GM18951 (cell line): ENCODE measurements around the gene ACACB.
"Not testable (repeated sequence)": the region's sequence is repeated elsewhere in the genome, so short reads cannot be mapped to it uniquely, and the experiment has no call there.

Source experiments
- POLR2A ChIP-seq: IDR thresholded peaks from 4 replicates; pipeline ENCODE4 v1.6.1; 2011; ENCODE audit warnings: mild to moderate bottlenecking; ENCODE audit not compliant: insufficient read length, insufficient read depth; ENCODE audit errors: extremely low read depth
- in situ Hi-C: fragments of 300-500 bp; cut with MboI; formaldehyde crosslinking; loops from one replicate; pipeline ENCODE4 v1.12.0; 2022; ENCODE audit warnings: low sequenced_read_pairs, mixed read lengths, inconsistent platforms; ENCODE audit not compliant: unreplicated experiment

The ACACB gene

DNA sequence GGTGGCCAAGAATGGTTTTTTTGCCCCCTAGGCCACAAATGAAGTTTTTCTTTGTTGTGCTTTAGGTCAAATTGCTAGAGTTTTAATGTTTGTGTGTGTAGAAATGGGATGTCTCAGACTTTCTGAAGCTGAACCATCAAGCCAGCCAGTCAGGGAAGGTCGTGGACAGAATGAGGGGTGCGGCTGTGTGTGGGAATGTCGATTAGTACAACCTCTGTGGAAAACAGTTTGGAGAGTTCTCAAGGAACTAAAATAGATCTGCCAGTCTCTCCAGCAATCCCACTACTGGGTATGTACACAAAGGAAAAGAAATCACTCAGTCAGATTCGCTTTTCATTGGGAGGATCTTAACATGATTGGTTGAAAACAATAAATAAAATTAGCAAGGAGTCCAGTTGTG is 44.5 kb downstream of the ACACB start:
- TF ChIP-seq POLR2A = no peak
- in situ Hi-C loops = no loop called here

DNA sequence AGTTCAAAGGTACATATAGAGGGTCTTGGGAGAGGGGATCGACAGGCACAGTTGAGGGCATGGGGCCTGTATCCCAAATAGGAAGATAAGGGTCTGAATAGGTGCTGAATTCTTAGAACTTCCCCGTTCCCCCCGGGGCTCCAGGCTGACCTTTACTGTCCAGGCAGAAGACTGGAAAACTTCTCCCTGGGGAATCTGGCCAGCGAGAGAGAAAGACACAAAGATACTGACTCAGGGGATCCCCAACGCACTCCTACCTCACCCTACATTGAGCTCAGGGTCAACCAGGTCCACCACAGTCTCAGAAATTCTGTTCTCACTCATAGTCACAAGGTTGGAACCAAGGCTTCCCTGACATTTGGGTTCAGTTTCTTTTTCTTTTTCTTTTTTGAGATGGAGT is 46.2 kb downstream of the ACACB start:
- in situ Hi-C loops = no loop called here
- no peak for TF ChIP-seq POLR2A

DNA sequence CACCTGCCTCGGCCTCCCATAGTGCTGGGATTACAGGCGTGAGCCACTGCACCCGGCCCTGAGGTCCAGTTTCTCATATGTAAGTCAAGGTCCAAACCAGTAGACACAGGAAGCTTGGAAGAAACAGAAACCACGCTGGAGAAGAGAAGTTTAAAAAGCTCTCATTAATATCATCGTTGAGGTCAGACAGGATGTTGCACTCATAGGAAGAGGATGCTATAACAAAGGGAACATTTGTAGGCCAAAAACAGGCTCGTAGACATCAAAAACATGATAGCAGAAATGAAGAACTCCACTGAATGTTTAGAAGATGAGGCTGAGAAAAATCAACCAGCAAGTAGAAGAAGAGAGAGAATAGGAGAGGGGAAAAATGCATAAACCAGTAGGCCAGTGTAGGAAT is 46.8 kb downstream of the ACACB start:
- TF ChIP-seq POLR2A = no peak
- in situ Hi-C loops = no loop called here

DNA sequence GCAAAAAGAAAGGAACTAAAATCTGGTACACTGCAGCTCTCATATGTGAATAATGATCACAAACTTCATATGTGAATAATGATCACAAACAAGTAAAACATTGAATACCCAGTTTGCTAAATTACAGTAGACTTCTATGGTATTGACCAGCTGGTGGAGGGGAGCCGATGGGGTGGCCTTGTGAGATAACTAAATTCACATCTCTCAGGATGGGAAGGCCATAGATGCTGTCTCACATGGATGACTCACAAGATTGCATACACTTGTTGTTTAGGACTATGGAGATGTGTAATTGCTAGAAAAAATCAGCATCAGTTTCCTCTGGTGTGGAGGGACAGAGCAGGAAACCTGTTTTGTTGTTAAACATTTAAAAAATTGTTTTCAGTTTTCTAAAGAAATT is 49.2 kb downstream of the ACACB start:
- in situ Hi-C loops = no loop called here
- no peak for TF ChIP-seq POLR2A

DNA sequence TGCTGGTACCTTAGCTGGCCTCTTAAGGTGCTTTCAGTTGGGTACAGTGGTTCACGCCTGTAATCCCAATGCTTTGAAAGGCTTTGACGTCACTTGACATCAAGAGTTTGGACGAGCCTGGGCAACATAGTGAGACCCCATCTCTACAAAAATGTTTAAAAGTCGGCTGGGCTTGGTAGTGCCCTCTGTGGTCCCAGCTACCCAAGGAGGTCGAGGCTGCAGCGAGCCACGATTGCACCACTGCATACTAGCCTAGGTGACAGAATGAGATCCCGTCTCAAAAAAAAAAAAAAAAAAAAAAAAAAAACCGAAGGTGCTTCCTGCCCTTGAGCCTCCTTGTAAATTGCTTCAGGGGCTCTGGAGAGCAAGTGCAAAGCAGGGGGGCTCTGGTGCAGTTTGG is 50.0 kb downstream of the ACACB start:
- in situ Hi-C loops = no loop called here
- no peak for TF ChIP-seq POLR2A

DNA sequence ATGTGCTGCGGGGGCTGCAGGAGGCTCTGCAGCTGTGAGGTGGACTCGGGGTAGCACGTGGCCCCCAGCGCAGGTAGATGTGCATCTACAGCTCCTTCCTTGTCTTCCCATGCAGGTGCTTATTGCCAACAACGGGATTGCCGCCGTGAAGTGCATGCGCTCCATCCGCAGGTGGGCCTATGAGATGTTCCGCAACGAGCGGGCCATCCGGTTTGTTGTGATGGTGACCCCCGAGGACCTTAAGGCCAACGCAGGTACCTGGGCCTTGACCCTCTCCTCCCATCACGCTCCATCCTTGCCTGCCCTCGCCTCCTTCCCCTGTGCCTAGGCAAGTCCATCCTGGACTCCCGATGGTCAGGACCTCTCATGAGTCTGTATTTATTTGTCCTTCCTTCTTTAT is 51.4 kb downstream of the ACACB start:
- no peak for TF ChIP-seq POLR2A
- in situ Hi-C loops = no loop called here

DNA sequence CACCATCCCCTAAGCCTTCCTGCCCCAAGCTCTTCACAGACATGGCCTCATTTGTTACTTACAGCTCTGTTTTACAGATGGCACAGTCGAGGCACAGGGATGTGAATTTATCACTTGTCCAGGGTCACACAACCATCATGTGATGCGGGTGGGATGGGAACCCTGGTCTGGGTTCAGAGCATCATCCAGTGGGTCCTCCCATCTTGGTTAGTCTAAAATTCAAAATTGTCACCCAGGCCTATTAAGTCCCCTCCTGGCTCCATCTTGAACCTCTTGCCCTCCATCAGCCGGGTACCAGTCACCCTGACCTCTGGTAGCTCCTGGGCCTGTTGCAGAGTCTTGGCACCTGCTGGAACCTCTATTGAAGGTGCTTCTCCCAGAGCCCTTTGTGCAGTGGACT is 52.9 kb downstream of the ACACB start:
- in situ Hi-C loops = no loop called here
- TF ChIP-seq POLR2A = no peak

DNA sequence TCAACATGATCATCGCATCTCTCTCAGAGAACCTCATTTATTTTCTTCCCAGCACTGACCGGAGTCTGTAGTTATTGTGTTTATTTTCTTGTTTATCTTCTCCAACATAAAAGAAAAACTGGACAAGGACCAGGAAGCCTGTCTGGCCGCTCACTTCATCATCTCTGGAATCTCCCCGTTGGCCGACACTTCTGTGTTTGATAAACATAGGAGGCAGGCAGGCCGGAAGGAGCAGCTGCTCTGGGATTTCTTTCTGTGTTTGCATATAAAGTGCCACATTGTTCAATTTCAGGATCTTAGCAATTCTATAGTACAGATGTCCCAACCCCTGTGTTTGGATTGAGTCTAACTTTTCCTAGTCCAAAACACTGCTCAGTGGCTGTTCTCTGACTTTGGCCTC is 53.3 kb downstream of the ACACB start:
- TF ChIP-seq POLR2A = no peak
- in situ Hi-C loops = no loop called here

DNA sequence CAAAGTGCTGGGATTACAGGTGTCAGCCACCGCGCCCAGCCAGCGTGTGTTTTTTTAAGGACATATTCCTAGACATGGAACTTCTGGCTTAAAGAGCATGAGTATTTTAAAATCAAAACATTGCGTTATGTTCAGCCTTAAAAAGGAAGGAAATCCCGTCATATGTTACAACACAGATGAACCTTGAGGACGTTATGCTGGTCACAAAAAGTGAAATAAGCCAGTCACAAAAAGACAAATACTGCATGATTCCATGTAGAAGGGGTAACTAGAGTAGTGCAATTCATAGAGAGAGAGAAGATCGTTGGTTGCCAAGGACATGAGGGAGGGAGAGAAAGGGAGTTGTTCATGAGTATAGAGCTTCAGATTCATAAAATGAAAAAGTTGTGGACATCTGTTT is 53.9 kb downstream of the ACACB start:
- TF ChIP-seq POLR2A = no peak
- in situ Hi-C loops = no loop called here

DNA sequence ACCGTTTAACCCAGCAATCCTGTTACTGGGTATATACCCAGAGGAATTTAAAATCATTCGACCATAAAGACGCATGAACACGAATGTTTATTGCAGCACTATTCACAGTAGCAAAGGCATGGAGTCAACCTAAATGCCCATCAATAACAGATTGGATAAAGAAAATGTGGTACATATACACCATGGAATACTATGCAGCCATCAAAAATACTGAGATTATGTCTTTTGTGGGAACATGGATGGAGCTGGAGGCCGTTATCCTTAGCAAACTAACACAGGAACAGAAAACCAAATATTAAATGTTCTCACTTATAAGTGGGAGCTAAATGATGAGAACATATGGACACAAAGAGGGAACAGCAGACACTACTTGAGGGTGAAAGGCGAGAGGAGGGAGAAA is 56.4 kb downstream of the ACACB start:
- in situ Hi-C loops = not testable (repeated sequence)

DNA sequence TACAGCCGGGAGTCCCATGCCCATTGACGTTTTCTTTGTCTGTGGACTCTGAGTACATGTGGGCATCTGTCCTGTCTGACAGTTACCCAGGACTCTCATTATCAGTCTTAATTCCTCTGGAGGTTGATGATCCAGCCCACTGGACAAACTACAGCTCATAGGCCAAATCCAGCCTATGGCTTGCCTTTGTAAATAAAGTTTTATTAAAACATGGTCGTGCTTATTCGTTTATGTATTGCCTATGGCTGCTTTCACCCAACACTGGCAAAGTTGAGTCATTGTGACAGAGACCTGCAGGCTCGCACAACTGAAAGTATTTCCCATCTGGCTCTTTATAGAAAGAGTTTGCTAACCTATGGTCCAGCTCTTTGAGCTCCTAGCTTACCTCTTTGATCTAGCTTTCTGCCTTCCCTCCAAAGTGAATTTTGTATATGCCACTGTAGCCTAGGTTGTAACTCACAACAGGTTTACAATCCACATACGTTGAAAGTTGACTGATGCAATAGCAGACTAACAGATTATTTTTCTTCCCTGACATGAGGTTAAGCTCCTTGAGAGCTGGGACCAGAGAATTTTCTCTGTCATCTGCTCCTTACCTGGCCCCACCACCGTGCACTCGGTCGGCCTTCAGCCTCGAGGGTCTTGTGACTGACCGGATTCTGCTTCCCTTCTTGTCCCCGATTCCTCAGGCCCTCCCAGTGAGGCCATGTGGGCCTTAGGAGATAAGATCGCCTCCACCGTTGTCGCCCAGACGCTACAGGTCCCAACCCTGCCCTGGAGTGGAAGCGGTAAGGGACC is 57.3 kb downstream of the ACACB start:
- in situ Hi-C loops = no loop called here
- TF ChIP-seq POLR2A = no peak

DNA sequence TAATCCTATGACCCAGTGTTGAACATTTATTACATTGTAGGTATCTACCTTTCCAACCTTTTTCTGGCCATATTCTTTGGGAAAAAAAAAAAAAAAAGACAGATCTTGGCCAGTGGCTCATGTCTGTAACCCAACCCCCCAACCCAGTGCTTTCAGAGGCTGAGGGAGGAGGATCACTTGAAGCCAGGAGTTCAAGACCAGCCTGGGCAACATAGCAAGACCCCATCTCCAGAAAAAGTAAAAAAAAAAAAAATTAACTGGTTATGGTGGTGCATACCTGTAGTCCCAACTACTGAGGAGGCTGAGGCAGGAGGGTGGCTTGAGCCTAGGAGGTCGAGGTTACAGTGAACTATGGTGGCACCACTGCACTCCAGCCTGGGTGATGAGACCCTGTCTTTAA is 58.1 kb downstream of the ACACB start:
- no peak for TF ChIP-seq POLR2A
- in situ Hi-C loops = no loop called here

DNA sequence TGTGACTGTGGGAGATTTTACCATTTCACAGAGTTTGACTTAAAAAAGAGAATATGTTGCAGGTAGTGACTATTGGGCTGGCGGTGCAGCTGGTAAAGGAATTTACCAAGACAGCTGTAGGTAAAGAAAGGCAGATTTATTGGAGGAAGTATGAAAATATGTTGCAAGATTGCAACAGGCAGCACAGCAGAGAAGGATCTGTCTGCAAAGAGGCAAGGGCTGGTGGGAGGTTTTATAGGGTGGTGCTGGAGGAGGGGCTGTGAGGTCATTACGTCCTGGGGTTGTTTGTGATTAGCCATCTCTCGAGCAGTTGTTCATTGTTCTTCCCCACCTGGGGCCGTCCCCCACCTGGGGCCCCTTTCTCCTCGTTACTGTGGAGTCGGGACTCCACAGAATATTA is 62.1 kb downstream of the ACACB start:
- in situ Hi-C loops = no loop called here
- no peak for TF ChIP-seq POLR2A

DNA sequence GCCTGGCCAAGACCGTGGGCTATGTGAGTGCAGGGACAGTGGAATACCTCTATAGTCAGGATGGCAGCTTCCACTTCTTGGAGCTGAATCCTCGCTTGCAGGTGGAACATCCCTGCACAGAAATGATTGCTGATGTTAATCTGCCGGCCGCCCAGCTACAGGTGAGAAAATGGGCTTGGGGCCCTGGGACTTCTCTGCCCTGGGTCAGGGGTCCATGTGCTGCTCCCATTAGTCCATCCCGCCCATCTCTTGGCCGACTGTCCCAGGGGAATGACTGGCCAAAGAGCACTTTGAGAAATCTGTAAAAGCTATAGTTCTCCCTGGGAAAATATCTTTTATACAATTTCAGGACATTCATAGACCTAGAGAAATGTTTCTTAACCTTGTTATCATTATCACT is 63.5 kb downstream of the ACACB start:
- no peak for TF ChIP-seq POLR2A
- in situ Hi-C loops = no loop called here
